Fibroblast of the conjunctiva (primary cell): ENCODE results near the gene ZNF135.

Experiments
- DNase-seq: peaks from one replicate; pipeline ENCODE4 v3.0.0-alpha.2; 2010; ENCODE audit warnings: low read depth

Gene ZNF135

GRCh38 chr19:58047672-58048071, 11.4 kb upstream of the ZNF135 start:
- DNase-seq = no peak

- no peak for DNase-seq
Observed at GRCh38 chr19:58052256-58052655, 6.8 kb upstream of the ZNF135 start.

GRCh38 chr19:58053480-58054156, 5.5 kb upstream of the ZNF135 start:
- DNase-seq = no peak

GRCh38 chr19:58054901-58055874, 3.9 kb upstream of the ZNF135 start:
- no peak for DNase-seq

- no peak for DNase-seq
Observed at GRCh38 chr19:58056261-58056660, 2.8 kb upstream of the ZNF135 start.

GRCh38 chr19:58056861-58057260, 2.2 kb upstream of the ZNF135 start:
- no peak for DNase-seq

- no peak for DNase-seq
Observed at GRCh38 chr19:58058467-58058866, 615 bp upstream of the ZNF135 start.

GRCh38 chr19:58059671-58060078, 593 bp downstream of the ZNF135 start:
- no peak for DNase-seq

GRCh38 chr19:58060231-58060630, 1.1 kb downstream of the ZNF135 start:
- DNase-seq = no peak

- DNase-seq = no peak
Observed at GRCh38 chr19:58063712-58064111, 4.6 kb downstream of the ZNF135 start.

- no peak for DNase-seq
Observed at GRCh38 chr19:58067240-58067912, 8.3 kb downstream of the ZNF135 start.

- no peak for DNase-seq
Observed at GRCh38 chr19:58079792-58080191, 20.7 kb downstream of the ZNF135 start.

- DNase-seq = no peak
Observed at GRCh38 chr19:58083021-58083420, 23.9 kb downstream of the ZNF135 start.

- DNase-seq = no peak
Observed at GRCh38 chr19:58084596-58085347, 25.7 kb downstream of the ZNF135 start.

- DNase-seq = no peak
Observed at GRCh38 chr19:58085348-58085875, 26.3 kb downstream of the ZNF135 start.

- DNase-seq = no peak
Observed at GRCh38 chr19:58086825-58087710, 28.0 kb downstream of the ZNF135 start.

GRCh38 chr19:58088521-58089052, 29.5 kb downstream of the ZNF135 start:
- no peak for DNase-seq

- no peak for DNase-seq
Observed at GRCh38 chr19:58089846-58090245, 30.8 kb downstream of the ZNF135 start.

GRCh38 chr19:58091251-58091995, 32.3 kb downstream of the ZNF135 start:
- no peak for DNase-seq

- DNase-seq = no peak
Observed at GRCh38 chr19:58093071-58093470, 34.0 kb downstream of the ZNF135 start.
